Fibroblast of skin of left biceps (primary cell): ENCODE measurements around the gene IRF2BP2.

ENCODE experiments used
- DNase-seq, 2 experiments: peaks; one replicate each; pipeline ENCODE4 v3.0.0-alpha.2; 2013; ENCODE audit warnings: low read depth in 2 of 2

IRF2BP2 gene

GRCh38 chr1:234583755-234584419 lies 26.1 kb downstream of the IRF2BP2 start:
- no peak for DNase-seq

- DNase-seq: no peak
Observed at GRCh38 chr1:234582681-234583301, 27.2 kb downstream of the IRF2BP2 start.

- no peak for DNase-seq
Observed at GRCh38 chr1:234582186-234582585, 27.8 kb downstream of the IRF2BP2 start.

GRCh38 chr1:234581063-234581714 lies 28.8 kb downstream of the IRF2BP2 start:
- DNase-seq: no peak

- no peak for DNase-seq
Observed at GRCh38 chr1:234579967-234580366, 30.0 kb downstream of the IRF2BP2 start.

GRCh38 chr1:234578735-234579134 lies 31.2 kb downstream of the IRF2BP2 start:
- DNase-seq: no peak

- no peak for DNase-seq
Observed at GRCh38 chr1:234578087-234578486, 31.9 kb downstream of the IRF2BP2 start.

- no peak for DNase-seq
Observed at GRCh38 chr1:234573711-234574299, 36.2 kb downstream of the IRF2BP2 start.

GRCh38 chr1:234572966-234573365 lies 37.0 kb downstream of the IRF2BP2 start:
- no peak for DNase-seq

- no peak for DNase-seq
Observed at GRCh38 chr1:234571702-234572101, 38.3 kb downstream of the IRF2BP2 start.

- DNase-seq: no peak
Observed at GRCh38 chr1:234570329-234571120, 39.5 kb downstream of the IRF2BP2 start.

GRCh38 chr1:234568345-234568744 lies 41.6 kb downstream of the IRF2BP2 start:
- no peak for DNase-seq

GRCh38 chr1:234565132-234565531 lies 44.8 kb downstream of the IRF2BP2 start:
- DNase-seq: no peak

GRCh38 chr1:234564035-234565029 lies 45.6 kb downstream of the IRF2BP2 start:
- peak in 1 of 2 experiments; percentile 36 for DNase-seq

- no peak for DNase-seq
Observed at GRCh38 chr1:234562334-234562733, 47.6 kb downstream of the IRF2BP2 start.

GRCh38 chr1:234561319-234561718 lies 48.7 kb downstream of the IRF2BP2 start:
- no peak for DNase-seq

- DNase-seq: no peak
Observed at GRCh38 chr1:234559902-234560676, 49.9 kb downstream of the IRF2BP2 start.

GRCh38 chr1:234559152-234559901 lies 50.7 kb downstream of the IRF2BP2 start:
- DNase-seq: no peak

GRCh38 chr1:234558330-234558836 lies 51.6 kb downstream of the IRF2BP2 start:
- no peak for DNase-seq
